Prostate gland (tissue), 2 donors: Measurements from ENCODE around the gene PGAP6.

Experiments used
- POLR2A ChIP-seq: fragments of 450-650 bp; IDR thresholded peaks from one replicate; pipeline ENCODE4 v1.6.1; 2016; ENCODE audit warnings: antibody characterized with exemption, mild to moderate bottlenecking
- POLR2AphosphoS5 ChIP-seq: sonication (generic); formaldehyde crosslinking; IDR thresholded peaks from one replicate; pipeline ENCODE4 v1.6.1; 2017; ENCODE audit warnings: antibody characterized with exemption
- TF ChIP-seq, protein P1 (sequence below), 4 experiments: fragments of 200-600 bp in 2 of 4; fragments of 450-650 bp in 2 of 4; sonication (generic) in 2 of 4; IDR thresholded peaks; 1 replicate in 3 of 4; 2 replicates in 1 of 4; pipeline ENCODE4 v1.5.1; 2016 to 2019; ENCODE audit warnings: antibody characterized with exemption in 4 of 4, mild to moderate bottlenecking in 2 of 4, moderate library complexity in 2 of 4

DNA sequence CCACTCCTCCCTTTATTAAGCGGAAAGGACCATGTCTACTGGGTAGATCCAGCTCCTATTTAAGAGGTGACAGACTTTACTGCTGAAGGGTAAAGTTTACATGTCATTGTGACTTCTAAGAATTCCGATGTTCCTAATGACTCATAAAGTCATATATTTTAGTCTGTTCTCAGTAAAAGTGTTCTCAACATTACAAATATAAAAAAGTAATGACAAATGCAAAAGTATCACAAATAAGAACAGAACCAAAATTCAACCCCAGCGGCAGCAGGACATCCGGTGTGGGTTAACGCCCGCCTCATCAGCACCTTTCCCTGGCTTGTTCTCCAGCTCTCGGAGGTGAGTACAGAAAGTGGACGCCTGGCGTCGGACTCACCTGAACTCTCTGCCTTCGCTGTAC lies 36.0 kb downstream of the PGAP6 start:
- TF ChIP-seq, protein P1, sequence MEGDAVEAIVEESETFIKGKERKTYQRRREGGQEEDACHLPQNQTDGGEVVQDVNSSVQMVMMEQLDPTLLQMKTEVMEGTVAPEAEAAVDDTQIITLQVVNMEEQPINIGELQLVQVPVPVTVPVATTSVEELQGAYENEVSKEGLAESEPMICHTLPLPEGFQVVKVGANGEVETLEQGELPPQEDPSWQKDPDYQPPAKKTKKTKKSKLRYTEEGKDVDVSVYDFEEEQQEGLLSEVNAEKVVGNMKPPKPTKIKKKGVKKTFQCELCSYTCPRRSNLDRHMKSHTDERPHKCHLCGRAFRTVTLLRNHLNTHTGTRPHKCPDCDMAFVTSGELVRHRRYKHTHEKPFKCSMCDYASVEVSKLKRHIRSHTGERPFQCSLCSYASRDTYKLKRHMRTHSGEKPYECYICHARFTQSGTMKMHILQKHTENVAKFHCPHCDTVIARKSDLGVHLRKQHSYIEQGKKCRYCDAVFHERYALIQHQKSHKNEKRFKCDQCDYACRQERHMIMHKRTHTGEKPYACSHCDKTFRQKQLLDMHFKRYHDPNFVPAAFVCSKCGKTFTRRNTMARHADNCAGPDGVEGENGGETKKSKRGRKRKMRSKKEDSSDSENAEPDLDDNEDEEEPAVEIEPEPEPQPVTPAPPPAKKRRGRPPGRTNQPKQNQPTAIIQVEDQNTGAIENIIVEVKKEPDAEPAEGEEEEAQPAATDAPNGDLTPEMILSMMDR (IDR thresholded peaks at IDR 0.05), result no peak
- TF ChIP-seq POLR2A (no peak), POLR2AphosphoS5 (no peak)
